HG03159 (cell line): ENCODE results near the gene RIMBP2.
"Not testable (repeated sequence)": the region's sequence is repeated elsewhere in the genome, so short reads cannot be mapped to it uniquely, and the experiment has no call there.

ENCODE experiments used
- ATAC-seq: cut with Tn5 transposase; IDR thresholded peaks from one replicate; pipeline ENCODE4 v1.9.1; 2021; ENCODE audit warnings: mild to moderate bottlenecking, moderate library complexity; ENCODE audit not compliant: unreplicated experiment

Gene RIMBP2

GRCh38 chr12:130742112-130742511 is 26.0 kb upstream of the RIMBP2 start:
- no peak for ATAC-seq

- ATAC-seq, result no peak
Measured at GRCh38 chr12:130739571-130739970, 23.5 kb upstream of the RIMBP2 start.

GRCh38 chr12:130738403-130738802 is 22.3 kb upstream of the RIMBP2 start:
- ATAC-seq, result not testable (repeated sequence)

GRCh38 chr12:130737731-130738130 is 21.6 kb upstream of the RIMBP2 start:
- ATAC-seq, result no peak

DNA sequence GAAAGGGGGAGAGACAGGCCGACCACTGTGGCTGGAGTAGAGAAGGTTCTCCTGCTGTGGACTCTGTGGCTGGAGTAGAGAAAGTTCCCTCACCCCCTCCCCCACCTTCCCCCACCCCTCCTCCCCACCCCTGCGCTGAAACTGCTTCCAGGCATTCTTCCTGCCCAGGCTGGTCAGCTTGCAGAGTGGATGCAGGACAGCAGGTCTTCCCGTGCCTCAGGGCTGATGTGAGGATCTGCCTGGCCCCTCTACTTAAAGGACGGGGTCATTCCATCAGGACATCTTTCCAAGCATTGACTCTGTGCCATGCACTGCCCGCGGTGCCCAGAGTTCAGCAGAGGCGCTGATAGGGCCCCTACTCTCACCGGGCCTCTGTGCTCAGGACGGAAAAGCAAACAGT is 13.2 kb upstream of the RIMBP2 start:
- ATAC-seq, result no peak

DNA sequence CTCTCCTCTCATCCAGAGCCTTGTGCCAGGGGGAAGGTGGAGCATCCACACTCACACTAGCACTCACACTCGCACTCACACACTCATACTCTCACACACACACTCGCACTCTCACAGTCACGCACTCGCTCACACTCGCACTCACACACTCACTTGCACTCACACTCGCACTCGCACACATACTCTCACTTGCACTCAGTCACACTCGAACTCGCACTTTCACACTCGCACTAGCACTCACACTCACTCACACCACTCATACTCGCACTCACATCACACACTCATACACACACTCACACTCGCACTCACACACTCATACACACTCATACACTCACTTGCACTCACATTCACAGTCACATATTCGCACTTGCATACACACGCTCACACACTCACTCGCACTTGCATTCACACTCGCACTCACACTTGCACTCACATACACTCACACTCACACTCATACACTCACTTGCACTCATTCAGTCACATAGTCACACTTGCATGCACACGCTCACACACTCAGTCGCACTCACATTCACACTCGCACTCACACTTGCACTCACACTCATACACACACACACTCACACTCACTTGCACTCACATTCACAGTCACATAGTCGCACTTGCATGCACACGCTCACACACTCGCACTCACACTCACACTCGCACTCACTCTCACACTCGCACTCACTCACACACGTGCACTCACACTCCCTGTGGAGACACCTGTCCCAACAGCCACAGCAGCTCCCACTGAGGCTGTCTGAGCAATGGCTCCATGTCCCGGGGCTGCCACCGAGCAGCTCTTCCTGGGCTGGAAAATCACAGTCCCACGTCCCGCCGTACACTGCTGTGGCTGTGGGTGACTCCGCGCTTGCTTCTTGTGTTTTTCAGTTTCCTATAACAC is 12.3 kb upstream of the RIMBP2 start:
- ATAC-seq, result no peak

DNA sequence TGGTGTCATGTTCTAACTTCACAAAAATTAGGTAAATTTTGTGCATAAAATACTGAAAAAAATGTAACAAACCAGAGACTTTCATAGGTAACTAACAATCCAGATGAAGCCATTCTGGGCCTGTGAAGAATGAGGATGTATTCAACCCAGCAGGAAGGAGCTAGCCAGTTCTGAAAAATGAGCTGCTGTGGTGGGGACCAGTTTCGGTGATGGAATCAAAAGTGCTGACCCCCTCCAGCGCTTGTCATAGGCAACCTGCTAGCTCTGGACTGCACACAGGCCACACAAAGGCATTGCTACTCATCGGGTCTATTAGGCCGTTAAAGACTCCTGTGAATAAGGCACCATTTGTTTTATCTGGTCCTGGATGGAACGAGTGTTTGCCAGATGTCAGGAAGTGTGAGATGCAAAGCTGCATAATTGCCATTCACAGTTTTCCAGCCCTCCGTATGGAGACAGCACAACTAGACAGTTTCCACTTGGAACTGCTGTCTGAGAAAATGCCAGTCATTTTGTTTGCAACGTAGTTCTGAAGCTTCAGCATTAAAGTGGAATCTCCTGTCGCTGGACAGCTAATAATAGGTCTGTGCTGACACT is 3.3 kb upstream of the RIMBP2 start:
- no peak for ATAC-seq

- no peak for ATAC-seq
Measured at GRCh38 chr12:130717752-130718151, 1.7 kb upstream of the RIMBP2 start.

- ATAC-seq, result no peak
Measured at GRCh38 chr12:130716969-130717366, 869 bp upstream of the RIMBP2 start.

GRCh38 chr12:130715150-130715997 is 725 bp downstream of the RIMBP2 start:
- no peak for ATAC-seq

- ATAC-seq, result no peak
Measured at GRCh38 chr12:130714591-130715149, 1.4 kb downstream of the RIMBP2 start.

- ATAC-seq, result no peak
Measured at GRCh38 chr12:130714091-130714590, 2.0 kb downstream of the RIMBP2 start.

GRCh38 chr12:130713581-130713991 is 2.5 kb downstream of the RIMBP2 start:
- ATAC-seq, result no peak

DNA sequence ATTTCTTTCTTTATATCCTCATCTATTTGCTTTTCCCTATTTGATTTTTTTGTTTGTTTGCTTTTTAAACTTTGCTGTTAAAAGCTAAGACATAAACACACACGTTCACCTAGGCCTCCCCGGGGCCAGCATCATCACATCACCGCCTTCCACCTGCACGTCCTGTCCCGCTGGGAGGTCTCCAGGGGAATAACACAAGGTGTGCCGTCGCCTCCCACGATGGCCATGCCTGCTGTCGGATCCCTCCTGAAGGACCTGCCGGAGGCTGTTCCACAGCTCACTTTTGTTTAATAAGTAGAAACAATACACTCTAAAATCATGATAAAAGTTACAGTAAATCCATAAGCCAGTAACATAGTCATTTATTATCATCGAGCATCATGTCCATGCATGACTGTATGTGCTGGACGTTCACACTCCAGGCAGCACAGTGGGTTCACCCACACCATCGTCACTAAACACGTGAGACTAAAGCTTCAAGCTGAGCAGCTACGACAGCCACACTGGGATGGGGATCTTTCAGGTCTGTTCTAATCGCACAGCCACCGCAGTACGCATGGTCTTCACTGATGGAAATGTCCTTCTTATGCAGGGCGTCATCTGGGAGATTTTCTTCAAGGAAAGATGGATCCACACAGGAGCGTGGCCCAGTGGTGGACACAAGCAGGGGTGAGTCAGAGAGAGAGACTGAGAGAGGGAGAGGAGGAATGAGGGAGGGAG is 3.6 kb downstream of the RIMBP2 start:
- no peak for ATAC-seq

- no peak for ATAC-seq
Measured at GRCh38 chr12:130711756-130712155, 4.3 kb downstream of the RIMBP2 start.

DNA sequence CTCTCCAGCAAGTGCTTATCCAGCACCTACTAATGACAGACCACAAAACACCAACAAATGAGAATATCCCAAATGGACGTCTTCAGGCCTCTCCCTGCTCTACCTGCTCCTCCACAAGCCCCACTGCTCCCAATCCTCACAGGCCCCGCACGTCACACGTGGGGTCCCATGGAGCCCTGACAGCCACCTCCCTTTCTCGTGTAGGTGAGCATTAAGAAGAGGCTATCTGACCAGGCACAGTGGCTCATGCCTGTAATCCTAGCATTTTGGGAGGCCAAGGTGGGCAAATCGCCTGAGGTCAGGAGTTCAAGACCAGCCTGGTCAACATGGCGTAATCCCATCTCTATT is 5.4 kb downstream of the RIMBP2 start:
- ATAC-seq, result no peak

- no peak for ATAC-seq
Measured at GRCh38 chr12:130709971-130710732, 5.9 kb downstream of the RIMBP2 start.

- no peak for ATAC-seq
Measured at GRCh38 chr12:130709151-130709970, 6.7 kb downstream of the RIMBP2 start.

DNA sequence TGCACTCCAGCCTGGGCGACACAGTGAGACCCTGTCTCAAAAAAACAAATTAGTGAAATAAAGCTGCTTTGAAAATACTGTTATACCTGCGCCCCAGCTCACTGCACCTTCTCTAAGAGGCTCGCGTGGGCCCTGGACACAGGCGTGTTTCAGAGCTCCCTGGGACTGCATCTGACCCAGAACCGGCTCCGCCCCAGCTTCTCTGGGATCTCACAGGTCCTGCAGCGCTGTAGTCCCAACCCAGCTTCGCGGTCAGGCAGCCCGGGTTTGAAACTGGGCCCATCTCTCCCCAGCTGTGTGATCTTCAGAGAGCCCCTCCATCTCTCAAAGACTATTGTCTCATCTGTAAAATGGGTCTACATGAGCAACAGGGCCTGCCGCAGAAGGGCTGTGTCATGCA is 7.5 kb downstream of the RIMBP2 start:
- no peak for ATAC-seq
